ENCODE results near the gene EPN2. TPM values are rescaled to one million over a fixed set of nuclear protein-coding genes. Genes with fewer than 3 reads are reported as not detected.
"Not testable (repeated sequence)": the region's sequence is repeated elsewhere in the genome, so short reads cannot be mapped to it uniquely, and the experiment has no call there.

EPN2 gene
- total RNA-seq, 1 donor from 2014 or later, result 9.3 TPM

- H3K4me3 Mint-ChIP-seq, result no peak overlapping the region
- peaks cover 22% of the 10 kb centered on the region for H3K27me3 Mint-ChIP-seq (ENCODE audit: insufficient read depth)
- H3K27ac Mint-ChIP-seq, result no peak overlapping the region
- intact Hi-C loops (cut with micrococcal nuclease), result no loop called here
- H3K4me1 Mint-ChIP-seq (ENCODE audit: low read depth), result no peaks in the 10 kb centered on the region
- H3K36me3 Mint-ChIP-seq (ENCODE audit: low read depth), result no peaks in the 10 kb centered on the region
- no peak for DNase-seq (ENCODE audit: low spot score)
- H3K9me3 Mint-ChIP-seq, result no peaks in the 10 kb centered on the region
Observed at GRCh38 chr17:19264268-19264667, 27.1 kb downstream of the EPN2 start.

DNA sequence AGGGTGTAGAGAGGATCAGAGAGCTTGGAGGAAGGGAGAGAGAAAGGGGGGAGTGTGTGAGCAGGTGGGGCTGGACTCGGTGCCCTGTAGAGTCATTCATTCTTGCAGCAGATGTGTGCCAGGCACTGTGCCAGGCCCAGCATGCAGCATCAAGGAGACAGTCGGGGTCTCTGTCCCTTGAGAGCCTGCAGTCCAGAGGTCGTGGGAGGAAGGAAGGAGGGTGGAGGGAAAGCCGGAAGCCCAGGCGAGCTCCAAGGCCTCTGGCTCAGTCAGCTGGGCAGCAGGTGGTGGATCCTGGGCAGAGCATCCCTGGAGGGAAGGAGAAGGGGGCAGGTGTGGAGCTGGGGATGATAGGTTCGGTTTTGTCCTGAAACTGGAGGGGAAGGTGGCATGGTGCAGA, 27.5 kb downstream of the EPN2 start:
- Mint-ChIP-seq H3K9me3 (no peaks in the 10 kb centered on the region), H3K27me3 (ENCODE audit: insufficient read depth) (peaks cover 22% of the 10 kb centered on the region), H3K4me1 (ENCODE audit: low read depth) (no peaks in the 10 kb centered on the region), H3K27ac (no peak overlapping the region), H3K4me3 (no peak overlapping the region), H3K36me3 (ENCODE audit: low read depth) (no peaks in the 10 kb centered on the region)
- no peak for DNase-seq (ENCODE audit: low spot score)
- intact Hi-C loops (cut with micrococcal nuclease), result no loop called here

DNA sequence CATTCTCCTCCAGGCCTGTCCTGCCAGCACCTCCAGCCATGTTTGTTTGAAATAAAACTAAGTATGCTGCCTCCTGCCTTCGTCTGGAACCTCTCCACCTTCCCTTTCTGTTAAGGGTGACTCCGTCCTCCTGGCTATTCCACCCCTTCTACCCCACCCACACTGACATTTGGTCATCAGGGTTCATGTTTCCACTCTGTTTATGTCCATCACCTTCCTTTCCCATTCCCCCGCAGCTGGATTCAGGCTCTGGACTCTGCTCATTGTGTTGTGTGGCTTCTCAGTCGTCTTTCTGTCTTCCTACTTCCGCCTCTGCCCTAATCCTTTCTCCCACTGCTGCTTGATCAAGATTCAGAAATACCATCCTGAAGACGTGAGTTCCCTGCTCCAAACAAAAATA, 28.6 kb downstream of the EPN2 start:
- Mint-ChIP-seq H3K9me3 (no peaks in the 10 kb centered on the region), H3K27ac (no peak overlapping the region)
- intact Hi-C loops (cut with micrococcal nuclease), result no loop called here

GRCh38 chr17:19268611-19269010, 31.4 kb downstream of the EPN2 start:
- no peak for DNase-seq (ENCODE audit: low spot score)
- Mint-ChIP-seq H3K27me3 (ENCODE audit: insufficient read depth) (peaks cover 19% of the 10 kb centered on the region), H3K4me3 (no peak overlapping the region), H3K4me1 (ENCODE audit: low read depth) (peaks cover 7% of the 10 kb centered on the region), H3K27ac (no peak overlapping the region), H3K9me3 (no peaks in the 10 kb centered on the region), H3K36me3 (ENCODE audit: low read depth) (no peaks in the 10 kb centered on the region)
- intact Hi-C loops (cut with micrococcal nuclease), result no loop called here

More for the DNA sequence above, 28.6 kb downstream of the EPN2 start:
- H3K36me3 Mint-ChIP-seq (ENCODE audit: low read depth), result no peaks in the 10 kb centered on the region
- H3K4me1 Mint-ChIP-seq (ENCODE audit: low read depth), result peaks cover 2% of the 10 kb centered on the region
- no peak overlapping the region for H3K4me3 Mint-ChIP-seq
- DNase-seq (ENCODE audit: low spot score), result no peak
- peaks cover 16% of the 10 kb centered on the region for H3K27me3 Mint-ChIP-seq (ENCODE audit: insufficient read depth)

GRCh38 chr17:19269106-19269505, 31.9 kb downstream of the EPN2 start:
- Mint-ChIP-seq H3K4me3 (no peak overlapping the region), H3K9me3 (no peaks in the 10 kb centered on the region), H3K27me3 (ENCODE audit: insufficient read depth) (peaks cover 19% of the 10 kb centered on the region), H3K36me3 (ENCODE audit: low read depth) (no peaks in the 10 kb centered on the region), H3K27ac (no peak overlapping the region), H3K4me1 (ENCODE audit: low read depth) (peaks cover 7% of the 10 kb centered on the region)
- DNase-seq (ENCODE audit: low spot score), result no peak
- intact Hi-C loops (cut with micrococcal nuclease), result no loop called here

- no peak overlapping the region for H3K27ac Mint-ChIP-seq
- H3K27me3 Mint-ChIP-seq (ENCODE audit: insufficient read depth), result peaks cover 17% of the 10 kb centered on the region
- H3K4me3 Mint-ChIP-seq, result no peak overlapping the region
- peaks cover 7% of the 10 kb centered on the region for H3K4me1 Mint-ChIP-seq (ENCODE audit: low read depth)
- no peaks in the 10 kb centered on the region for H3K36me3 Mint-ChIP-seq (ENCODE audit: low read depth)
- no peak for DNase-seq (ENCODE audit: low spot score)
- H3K9me3 Mint-ChIP-seq, result no peaks in the 10 kb centered on the region
- intact Hi-C loops (cut with micrococcal nuclease), result no loop called here
Observed at GRCh38 chr17:19269641-19270040, 32.5 kb downstream of the EPN2 start.

- H3K4me1 Mint-ChIP-seq (ENCODE audit: low read depth), result peaks cover 7% of the 10 kb centered on the region
- H3K27ac Mint-ChIP-seq, result no peak overlapping the region
- H3K9me3 Mint-ChIP-seq, result no peaks in the 10 kb centered on the region
- H3K4me3 Mint-ChIP-seq, result no peak overlapping the region
- H3K36me3 Mint-ChIP-seq (ENCODE audit: low read depth), result no peaks in the 10 kb centered on the region
- DNase-seq (ENCODE audit: low spot score), result no peak
- peaks cover 16% of the 10 kb centered on the region for H3K27me3 Mint-ChIP-seq (ENCODE audit: insufficient read depth)
- intact Hi-C loops (cut with micrococcal nuclease), result no loop called here
Observed at GRCh38 chr17:19270347-19270703, 33.2 kb downstream of the EPN2 start.

- no peaks in the 10 kb centered on the region for H3K9me3 Mint-ChIP-seq
- peaks cover 7% of the 10 kb centered on the region for H3K4me1 Mint-ChIP-seq (ENCODE audit: low read depth)
- intact Hi-C loops (cut with micrococcal nuclease), result no loop called here
- H3K4me3 Mint-ChIP-seq, result no peak overlapping the region
- no peak for DNase-seq (ENCODE audit: low spot score)
- H3K36me3 Mint-ChIP-seq (ENCODE audit: low read depth), result no peaks in the 10 kb centered on the region
- H3K27me3 Mint-ChIP-seq (ENCODE audit: insufficient read depth), result peaks cover 16% of the 10 kb centered on the region
- H3K27ac Mint-ChIP-seq, result no peak overlapping the region
Observed at GRCh38 chr17:19270704-19271611, 33.8 kb downstream of the EPN2 start.

- no peak for DNase-seq (ENCODE audit: low spot score)
- no peak overlapping the region for H3K4me3 Mint-ChIP-seq
- H3K36me3 Mint-ChIP-seq (ENCODE audit: low read depth), result no peaks in the 10 kb centered on the region
- H3K27ac Mint-ChIP-seq, result no peak overlapping the region
- H3K27me3 Mint-ChIP-seq (ENCODE audit: insufficient read depth), result peaks cover 16% of the 10 kb centered on the region
- intact Hi-C loops (cut with micrococcal nuclease), result no loop called here
- no peaks in the 10 kb centered on the region for H3K9me3 Mint-ChIP-seq
- peaks cover 7% of the 10 kb centered on the region for H3K4me1 Mint-ChIP-seq (ENCODE audit: low read depth)
Observed at GRCh38 chr17:19271780-19272357, 34.7 kb downstream of the EPN2 start.

DNA sequence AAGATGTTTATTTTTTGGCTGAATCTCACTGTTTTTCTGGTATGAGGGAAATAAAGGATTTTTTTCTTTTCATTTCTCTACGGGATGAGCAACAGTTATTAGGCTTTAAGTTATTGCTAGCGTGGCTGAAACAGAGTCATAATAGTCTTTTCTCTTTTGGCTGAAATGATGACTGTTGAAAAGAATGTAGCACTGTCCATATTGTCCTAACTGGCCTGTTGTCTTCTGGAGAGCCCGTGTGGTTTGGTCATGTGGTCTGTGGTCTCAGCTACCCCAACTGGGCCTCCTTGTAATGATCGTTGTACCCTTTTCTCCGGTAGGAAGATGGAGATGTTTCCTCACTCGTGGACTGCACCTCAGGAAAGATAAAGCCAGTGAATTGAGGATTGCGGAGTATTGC, 36.6 kb downstream of the EPN2 start:
- Mint-ChIP-seq H3K9me3 (no peaks in the 10 kb centered on the region), H3K27ac (no peak overlapping the region), H3K4me1 (ENCODE audit: low read depth) (peaks cover 7% of the 10 kb centered on the region), H3K27me3 (ENCODE audit: insufficient read depth) (peaks cover 14% of the 10 kb centered on the region), H3K36me3 (ENCODE audit: low read depth) (no peaks in the 10 kb centered on the region), H3K4me3 (no peak overlapping the region)
- intact Hi-C loops (cut with micrococcal nuclease), result no loop called here
- DNase-seq (ENCODE audit: low spot score), result no peak

DNA sequence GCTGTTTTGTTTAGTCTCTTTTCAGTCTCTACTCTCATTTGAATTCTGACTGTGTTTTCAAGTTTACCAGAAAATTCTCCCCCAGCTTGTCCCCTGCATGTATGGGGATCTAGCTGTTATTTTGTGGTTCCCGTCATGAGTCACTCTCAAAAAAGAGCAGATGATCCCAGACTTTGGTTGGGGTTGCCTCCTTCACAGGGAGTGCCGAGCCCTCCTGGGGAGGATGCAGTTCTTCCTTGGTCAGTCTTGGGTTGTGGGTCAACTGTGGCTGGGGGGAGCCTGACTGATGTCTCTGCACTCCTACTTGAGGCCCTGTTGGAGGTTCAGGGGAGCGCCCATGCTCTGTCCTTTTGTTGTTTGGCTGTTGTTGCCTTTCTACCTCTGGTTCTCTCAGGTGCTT, 37.7 kb downstream of the EPN2 start:
- Mint-ChIP-seq H3K27me3 (ENCODE audit: insufficient read depth) (peaks cover 10% of the 10 kb centered on the region), H3K4me1 (ENCODE audit: low read depth) (peaks cover 7% of the 10 kb centered on the region), H3K27ac (no peak overlapping the region), H3K4me3 (no peak overlapping the region), H3K9me3 (no peaks in the 10 kb centered on the region), H3K36me3 (ENCODE audit: low read depth) (no peaks in the 10 kb centered on the region)
- intact Hi-C loops (cut with micrococcal nuclease), result no loop called here
- DNase-seq (ENCODE audit: low spot score), result no peak

GRCh38 chr17:19275457-19276127, 38.4 kb downstream of the EPN2 start:
- DNase-seq (ENCODE audit: low spot score), result no peak
- Mint-ChIP-seq H3K4me3 (no peak overlapping the region), H3K27ac (no peak overlapping the region), H3K4me1 (ENCODE audit: low read depth) (peaks cover 7% of the 10 kb centered on the region), H3K9me3 (no peaks in the 10 kb centered on the region), H3K36me3 (ENCODE audit: low read depth) (no peaks in the 10 kb centered on the region), H3K27me3 (ENCODE audit: insufficient read depth) (peaks cover 10% of the 10 kb centered on the region)
- intact Hi-C loops (cut with micrococcal nuclease), result no loop called here

- DNase-seq (ENCODE audit: low spot score); H3K9me3 Mint-ChIP-seq; H3K27ac Mint-ChIP-seq; H3K4me1 Mint-ChIP-seq (ENCODE audit: low read depth); H3K4me3 Mint-ChIP-seq; H3K36me3 Mint-ChIP-seq (ENCODE audit: low read depth); H3K27me3 Mint-ChIP-seq (ENCODE audit: insufficient read depth); intact Hi-C loops (cut with micrococcal nuclease): not testable (repeated sequence)
Observed at GRCh38 chr17:19278284-19278683, 41.1 kb downstream of the EPN2 start.
